ENCODE measurements around the gene ZNF576.
"Not testable (repeated sequence)": the region's sequence is repeated elsewhere in the genome, so short reads cannot be mapped to it uniquely, and the experiment has no call there.

ZNF576 gene

GRCh38 chr19:43575156-43575950, 21.0 kb upstream of the ZNF576 start, which contains the start of the genes PINLYP and XRCC1:
Gene PINLYP, plus strand, starts transcription at chr19:43575801. Its CDS starts 1,391 bp downstream, at chr19:43577192.
Gene XRCC1, minus strand, starts transcription at chr19:43575527. Its CDS starts 69 bp downstream, at chr19:43575458.
- DNase-seq = peak; percentile 99

- no peak for DNase-seq
Measured at GRCh38 chr19:43575955-43576878, 20.2 kb upstream of the ZNF576 start.

- DNase-seq = no peak
Measured at GRCh38 chr19:43578787-43579186, 17.6 kb upstream of the ZNF576 start.

GRCh38 chr19:43581467-43581866, 14.9 kb upstream of the ZNF576 start:
- no peak for DNase-seq

GRCh38 chr19:43582495-43582894, 13.9 kb upstream of the ZNF576 start:
- DNase-seq = no peak

DNA sequence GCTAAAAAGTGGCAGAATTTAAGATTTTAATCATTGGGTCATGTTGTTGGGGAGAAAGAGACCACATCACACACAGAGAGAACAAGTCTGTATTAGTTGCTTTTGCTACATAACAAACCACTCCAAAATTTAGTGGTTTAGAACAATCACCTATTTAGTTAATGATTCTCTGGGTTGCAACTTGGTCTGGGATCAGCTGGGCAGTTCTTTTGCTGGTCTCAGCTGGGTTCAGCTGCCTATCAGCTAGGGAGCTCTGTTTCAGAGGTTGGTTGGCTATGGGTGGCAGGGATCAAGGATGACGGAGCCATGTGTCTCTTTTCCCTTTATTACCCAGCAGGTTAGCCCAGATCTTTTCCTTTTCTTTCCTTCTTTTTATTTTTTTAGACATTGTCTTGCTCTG, 11.9 kb upstream of the ZNF576 start:
- DNase-seq = no peak

- DNase-seq = no peak
Measured at GRCh38 chr19:43586346-43586745, 10.0 kb upstream of the ZNF576 start.

GRCh38 chr19:43587029-43587428, 9.4 kb upstream of the ZNF576 start:
- DNase-seq = not testable (repeated sequence)

- DNase-seq = no peak
Measured at GRCh38 chr19:43589277-43589676, 7.1 kb upstream of the ZNF576 start.

DNA sequence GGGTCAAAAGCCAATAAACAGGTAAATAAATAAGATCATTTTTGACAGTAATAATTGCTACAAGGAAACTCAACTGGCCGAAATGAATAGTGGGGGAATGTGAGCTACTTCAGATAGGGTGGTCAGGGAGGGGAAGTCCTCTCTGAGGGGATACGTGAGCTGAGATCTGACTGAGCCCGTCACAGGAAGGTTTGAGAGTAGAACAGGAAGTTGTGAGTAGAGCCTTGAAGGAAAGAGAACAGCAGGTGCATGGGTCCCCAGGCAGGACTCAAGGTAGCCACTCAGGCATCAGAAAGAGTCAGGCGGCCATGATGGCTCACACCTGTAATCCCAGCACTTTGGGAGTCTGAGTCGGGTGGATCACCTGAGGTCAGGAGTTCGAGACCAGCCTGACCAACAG, 6.7 kb upstream of the ZNF576 start:
- no peak for DNase-seq

GRCh38 chr19:43591904-43592772, 4.3 kb upstream of the ZNF576 start:
- no peak for DNase-seq

GRCh38 chr19:43592800-43593350, 3.5 kb upstream of the ZNF576 start:
- DNase-seq = no peak

- no peak for DNase-seq
Measured at GRCh38 chr19:43594081-43594697, 2.2 kb upstream of the ZNF576 start.

DNA sequence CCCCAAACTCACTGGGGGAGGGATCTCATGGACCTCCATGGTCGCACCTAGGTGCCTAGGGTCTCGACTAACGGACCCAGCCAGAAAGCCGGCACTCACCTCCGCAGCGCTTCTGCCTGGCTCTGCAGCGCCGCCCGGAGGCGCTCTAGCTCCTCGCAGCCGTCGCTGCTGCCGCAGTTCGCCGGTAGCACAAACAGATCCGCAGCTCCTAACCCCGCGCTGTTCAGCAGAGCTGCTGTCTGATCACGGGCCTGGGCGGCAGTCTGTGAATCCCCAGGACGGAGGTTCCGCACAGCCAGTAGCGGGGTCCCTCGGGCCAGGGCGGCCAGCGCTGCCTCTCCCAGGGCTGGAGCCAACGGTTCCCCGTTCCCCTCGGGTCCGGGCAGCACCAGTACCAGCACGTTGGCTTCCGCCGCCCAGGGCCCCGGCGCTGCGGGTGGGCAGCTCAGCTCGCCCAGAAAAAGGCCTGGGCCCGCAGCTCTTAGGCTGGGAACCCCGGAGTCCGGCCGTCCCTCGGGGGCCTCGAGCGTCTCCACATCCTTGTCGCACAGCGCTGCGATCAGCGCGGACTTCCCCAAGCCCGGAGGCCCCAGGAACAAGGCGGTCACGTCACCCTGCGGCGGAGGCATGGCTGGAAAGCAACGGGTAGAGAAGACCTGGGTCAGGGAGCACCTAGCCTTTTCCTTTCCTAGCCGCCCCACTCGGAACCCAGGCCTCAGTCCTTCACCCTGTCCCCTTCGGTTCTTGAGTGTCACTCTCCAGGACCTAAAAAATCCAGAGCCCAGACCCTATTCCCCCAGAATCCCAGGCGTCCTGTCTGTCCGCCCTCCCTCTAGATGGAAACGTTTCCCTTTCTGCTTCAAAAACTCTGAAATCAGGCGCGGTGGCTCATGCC, 1.4 kb upstream of the ZNF576 start:
- DNase-seq = no peak

DNA sequence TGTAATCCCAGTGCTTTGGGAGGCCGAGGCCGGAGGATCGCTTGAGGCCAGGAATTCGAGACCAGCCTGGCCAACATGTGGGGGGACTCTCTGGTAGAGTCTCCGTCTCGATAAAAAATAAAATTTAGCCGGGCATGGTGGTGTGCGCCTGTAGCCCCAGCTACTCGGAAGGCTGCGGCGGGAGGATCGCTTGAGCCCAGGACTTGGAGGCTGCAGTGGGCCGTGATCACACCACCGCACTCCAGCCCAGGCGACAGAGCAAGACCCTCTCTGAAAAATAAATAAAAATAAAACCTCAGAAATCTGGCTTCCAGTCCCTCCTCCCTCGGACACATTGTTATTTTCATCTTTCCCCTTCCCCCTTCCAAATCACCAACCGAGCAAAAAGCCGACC, 793 bp upstream of the ZNF576 start:
- DNase-seq = no peak

GRCh38 chr19:43596842-43597461, 557 bp downstream of the ZNF576 start:
- DNase-seq = no peak

GRCh38 chr19:43597876-43598275, 1.5 kb downstream of the ZNF576 start:
- no peak for DNase-seq

- DNase-seq = no peak
Measured at GRCh38 chr19:43598445-43599240, 2.2 kb downstream of the ZNF576 start.

DNA sequence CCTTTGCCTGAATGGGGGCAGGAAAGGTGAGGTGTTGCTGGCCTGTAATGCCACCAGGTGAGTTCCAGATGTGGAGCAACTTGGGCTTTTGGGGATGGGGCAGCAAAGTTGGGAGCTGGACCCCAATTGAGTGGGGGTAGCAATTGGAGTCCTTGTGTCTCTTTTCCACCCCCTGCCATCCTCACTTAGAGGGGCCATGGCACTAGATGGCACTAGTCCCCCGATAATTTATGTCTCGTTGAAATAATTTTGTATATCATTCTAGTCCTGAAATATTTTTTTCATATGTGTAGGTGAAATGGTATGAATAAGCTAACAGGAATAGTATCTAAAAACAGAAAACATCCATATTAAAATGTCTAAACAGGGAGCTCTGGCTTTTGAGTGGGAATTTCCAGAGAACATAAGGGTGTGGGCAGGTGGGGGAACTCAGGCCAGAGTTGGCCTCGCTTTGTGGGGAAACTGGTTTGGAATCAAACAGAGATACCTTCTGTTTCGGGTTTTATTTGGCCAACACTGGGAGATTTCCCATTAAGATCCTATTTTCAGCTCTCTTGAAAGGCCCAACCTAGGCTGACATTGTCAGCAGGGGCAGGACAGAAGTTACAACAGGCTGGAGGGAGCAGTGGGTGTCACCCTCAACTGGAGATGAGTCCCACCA, 3.4 kb downstream of the ZNF576 start:
- no peak for DNase-seq

All from NCI-H187 treated with DMSO at 0.1 percent for 48 hours (cell line).